Measurements from ENCODE around the gene WHRN.

GRCh38 chr9:114551750-114552685 lies 46.7 kb upstream of the WHRN start:
- TF ChIP-seq CTCF (conservative IDR thresholded peaks at IDR 0.05; ENCODE audit: low read length) = no peak
- TF ChIP-seq EZH2phosphoT487 (IDR thresholded peaks at IDR 0.05; ENCODE audit: borderline replicate concordance, low read depth, low read length) = no peak

Data from OCI-LY7 (cell line).